DMS 273 treated with DMSO at 0.1 percent for 48 hours (cell line): ENCODE results near the gene PRKG1.
"Not testable (repeated sequence)": the region's sequence is repeated elsewhere in the genome, so short reads cannot be mapped to it uniquely, and the experiment has no call there.

Experiments used
- DNase-seq: peaks from one replicate; lab custom pipeline; 2025; lab: John Stamatoyannopoulos, UW

Gene PRKG1

DNA sequence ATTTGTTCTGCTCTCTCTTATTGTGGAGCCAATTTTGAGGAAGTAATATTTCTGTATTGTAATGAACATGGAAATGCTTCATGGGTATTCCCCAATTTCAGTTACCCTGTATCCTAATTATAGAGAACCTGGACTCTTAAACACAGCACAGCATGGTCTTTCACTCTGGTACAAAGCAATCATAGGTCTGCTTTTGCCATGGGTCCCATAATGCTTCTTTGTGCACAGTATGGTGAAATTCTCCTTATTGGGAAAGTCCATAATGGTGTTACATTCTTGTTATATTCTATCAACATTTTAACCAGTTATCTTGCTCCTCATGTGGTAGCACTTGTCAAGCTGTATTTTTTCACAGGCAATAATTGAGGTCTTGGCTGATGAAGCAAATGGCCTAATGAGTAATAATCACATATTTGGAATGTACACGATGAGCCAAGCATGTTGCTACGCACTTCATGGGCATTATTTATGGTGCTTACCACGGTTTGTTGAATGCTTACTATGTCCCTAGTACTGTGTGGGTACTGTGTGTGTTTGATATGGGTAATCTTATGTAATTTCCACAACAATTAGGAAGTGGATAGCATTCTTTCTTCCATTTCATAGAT, 42.9 kb downstream of the PRKG1 start:
- DNase-seq: no peak

DNA sequence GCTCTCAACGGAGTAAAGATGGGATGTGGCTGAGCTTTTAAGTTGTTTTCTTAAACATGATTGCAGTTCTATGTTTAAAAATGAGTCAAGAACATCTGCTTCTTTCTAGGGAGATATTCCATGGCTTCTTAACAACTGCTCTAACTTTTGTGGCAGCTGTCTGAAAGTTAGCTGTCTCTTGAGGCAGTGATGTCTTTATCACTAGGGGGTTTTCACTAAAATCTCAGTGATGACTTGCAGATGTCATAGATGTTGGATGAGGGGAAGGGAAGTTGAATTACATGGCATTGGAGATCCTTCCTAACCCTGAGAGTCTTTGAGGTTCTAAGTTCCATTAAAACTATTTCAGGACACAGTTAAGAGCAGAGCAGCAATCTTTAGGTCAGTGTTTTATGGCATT, 43.5 kb downstream of the PRKG1 start:
- DNase-seq: peak; percentile 45

DNA sequence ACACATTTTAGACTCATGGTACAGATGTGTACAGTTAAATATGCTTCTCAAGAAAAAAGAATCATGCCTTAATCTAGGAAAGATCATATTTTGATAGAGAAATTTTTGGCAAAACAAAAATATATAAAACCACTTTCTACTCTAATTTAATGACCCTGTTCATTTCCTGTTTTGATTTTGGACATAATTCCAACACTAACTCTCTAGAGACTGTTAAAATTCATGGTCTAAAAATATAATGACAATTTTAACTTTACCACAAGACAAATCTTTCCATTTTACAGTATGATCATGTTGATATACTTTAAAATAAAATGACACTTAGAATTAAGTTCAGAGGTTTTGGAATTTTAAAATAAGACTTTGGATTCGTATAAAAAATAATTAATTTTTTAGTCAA, 45.2 kb downstream of the PRKG1 start:
- no peak for DNase-seq

DNA sequence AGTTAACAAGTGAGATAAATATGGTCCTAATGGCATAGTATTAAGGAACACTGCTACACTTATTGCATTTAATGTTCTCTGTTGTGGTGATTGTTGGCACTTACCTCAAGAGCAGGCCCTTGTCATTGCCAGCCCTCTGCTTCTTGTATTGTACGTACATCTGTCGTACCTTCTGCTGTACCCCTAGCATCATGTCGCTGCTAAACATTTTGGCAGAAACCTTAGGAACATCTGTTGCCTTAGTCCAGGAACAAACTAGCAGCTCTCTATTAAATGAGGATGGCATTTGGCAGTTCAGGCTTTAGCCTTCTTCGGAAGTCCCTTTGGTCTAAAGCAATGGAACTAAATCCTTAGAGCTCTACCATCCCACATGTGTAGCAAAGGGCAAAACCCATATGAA, 47.6 kb downstream of the PRKG1 start:
- peak; percentile 93 for DNase-seq

DNA sequence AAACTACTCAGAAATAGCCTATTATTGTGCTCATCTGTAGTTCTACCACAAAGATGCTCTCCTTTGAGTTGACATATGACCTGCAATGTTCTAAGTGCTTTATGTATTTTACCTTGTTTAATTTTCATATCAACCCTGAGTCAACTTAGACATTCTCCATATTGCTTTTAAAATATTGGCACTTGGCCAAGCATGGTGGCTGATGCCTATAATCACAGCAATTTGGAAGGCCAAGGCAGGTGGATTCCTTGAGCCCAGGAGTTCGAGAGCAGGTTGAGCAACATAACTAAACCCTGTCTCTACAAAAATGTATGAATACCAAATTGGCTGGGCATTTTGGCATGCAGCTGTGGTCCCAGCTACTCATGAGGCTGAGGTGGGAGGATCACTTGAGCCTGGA, 50.6 kb downstream of the PRKG1 start:
- DNase-seq: no peak

DNA sequence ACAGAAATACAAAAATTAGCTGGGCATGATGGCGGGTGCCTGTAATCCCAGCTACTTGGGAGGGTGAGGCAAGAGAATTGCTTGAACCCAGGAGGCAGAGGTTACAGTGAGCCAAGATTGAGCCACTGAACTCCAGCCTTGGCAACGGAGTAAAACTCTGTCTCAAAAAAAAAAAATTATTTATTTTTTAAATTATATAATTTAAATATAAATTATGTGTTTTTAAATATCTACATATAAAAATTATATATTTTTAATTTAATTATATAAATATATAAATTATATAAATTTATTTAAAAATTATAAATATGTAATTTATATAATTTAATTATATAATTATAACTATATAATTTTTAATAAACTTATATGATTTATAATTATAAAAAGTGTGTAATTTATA, 51.2 kb downstream of the PRKG1 start:
- no peak for DNase-seq

DNA sequence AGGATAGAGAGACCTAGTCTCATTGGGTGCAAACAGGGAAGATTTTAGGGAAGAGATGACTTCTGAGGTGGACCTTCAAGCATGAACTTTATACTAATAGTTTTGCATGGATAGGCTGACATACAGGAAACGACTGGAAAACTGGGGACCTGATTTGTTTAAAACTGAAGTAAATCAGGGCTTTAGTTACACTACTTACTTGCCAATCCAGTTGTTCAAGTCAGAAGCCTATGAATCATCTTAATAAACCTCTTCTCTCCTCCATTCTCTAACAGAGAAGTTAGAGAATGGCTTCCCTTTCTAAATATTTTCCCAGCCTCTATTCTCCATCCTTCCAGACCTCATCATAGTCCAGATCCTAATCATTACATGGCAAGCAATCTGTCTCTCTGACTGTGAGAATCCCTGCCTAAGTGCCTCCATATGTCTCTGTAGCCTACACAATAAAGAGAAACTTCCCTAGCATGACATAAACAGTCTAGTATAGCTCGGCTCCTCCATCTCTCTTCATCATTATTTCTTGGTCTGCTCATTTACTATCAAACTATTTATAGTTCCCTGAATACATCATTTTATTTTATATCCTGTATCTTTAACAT, 55.8 kb downstream of the PRKG1 start:
- DNase-seq: peak; percentile 63

DNA sequence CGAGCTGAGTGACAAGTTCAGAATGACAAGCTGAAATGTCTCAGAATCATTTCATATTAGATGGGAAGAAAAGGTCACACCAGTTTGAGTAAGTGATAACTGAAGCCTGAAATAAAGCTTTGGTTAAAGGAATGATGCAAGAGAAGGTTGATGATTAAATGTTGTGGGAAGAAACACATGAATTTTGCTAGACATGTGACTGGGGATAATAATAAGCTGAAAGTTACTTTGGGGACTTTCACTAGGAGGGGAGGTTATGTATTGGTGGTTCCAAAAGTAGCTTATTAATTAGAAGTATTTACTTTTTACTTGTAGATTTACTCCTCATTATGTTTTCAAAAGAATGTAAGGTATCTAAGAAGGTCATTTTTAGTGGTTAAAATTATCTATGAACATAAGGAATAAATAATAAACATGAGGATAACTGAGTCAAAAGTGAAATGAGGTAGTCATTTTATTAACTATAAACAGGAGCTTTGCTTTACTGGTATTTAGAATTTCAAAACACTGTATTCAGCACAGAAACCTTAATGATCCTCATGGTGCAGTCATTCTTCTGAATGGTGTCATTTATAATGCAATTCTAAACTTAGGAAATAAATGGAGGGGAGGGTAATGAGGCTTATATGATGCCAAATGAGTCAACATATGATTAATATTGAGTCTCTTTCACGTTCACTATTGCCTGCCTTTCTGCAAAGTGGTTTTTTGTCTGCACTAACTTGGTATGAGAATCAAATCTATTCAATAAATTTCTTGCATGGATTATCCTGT, 63.7 kb downstream of the PRKG1 start:
- DNase-seq: no peak

DNA sequence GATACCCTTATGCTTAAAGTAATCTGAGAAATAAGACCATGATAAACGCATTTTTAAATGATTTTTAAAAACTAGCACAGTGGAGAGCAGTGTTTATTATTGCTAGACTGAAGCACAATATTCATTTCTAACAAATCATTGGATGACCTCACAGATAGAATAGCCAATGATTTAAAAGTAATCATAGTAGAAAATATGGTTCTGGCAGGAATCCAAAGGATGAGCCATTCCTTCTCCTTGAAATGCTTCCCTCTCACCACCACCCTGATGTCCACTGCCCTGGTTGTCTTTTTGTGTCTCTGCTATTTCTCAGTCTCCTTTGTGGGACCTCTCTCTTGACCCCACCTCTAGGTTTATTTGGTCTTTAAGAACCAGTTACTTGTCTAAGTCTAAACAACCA, 64.9 kb downstream of the PRKG1 start:
- DNase-seq: no peak

DNA sequence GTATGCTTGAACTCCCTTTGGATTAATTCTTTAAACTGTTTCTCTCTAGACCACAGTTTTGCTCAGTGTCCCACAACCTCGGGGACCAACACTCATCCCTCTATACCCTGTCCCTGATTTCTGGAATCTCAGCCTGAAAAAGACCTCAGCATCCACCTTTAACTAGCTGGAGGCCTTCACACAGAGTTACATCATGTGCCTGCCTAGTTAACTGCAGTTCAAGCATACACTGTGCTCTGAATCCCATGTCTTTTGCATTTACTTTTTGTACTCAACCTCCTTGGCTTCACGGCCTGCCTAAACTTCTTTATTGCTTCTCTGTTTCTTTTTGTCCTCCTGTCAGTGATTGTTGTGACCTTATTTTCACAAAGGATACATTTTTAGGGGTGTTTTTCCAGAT, 66.7 kb downstream of the PRKG1 start:
- DNase-seq: no peak

DNA sequence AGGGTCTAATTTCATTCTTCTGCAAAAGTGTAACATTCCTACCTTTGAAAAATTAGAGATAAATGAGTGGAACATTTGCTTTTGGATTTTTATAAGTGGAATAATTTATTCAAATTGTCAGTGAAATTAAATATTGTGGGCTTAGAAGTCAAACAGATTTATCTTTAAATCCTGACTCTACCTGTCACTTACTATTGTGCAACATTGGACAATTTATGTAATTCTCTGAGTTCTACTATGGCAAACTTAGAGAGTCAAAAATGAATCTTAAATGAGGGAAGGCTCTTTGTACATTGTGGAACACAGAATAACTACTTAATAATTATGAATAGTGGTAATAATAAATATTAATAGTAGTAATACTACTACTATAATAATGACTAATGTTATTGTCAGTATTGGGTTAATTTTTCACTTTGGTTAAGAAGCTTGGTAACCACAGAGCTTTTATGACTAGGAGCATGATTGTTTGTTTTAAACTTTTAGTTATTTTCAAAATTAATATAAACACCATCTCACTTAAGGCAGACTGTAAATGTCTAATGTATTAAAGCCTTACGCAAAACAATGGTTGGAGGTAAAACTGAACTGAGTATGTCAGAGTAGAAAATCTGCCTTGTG, 70.0 kb downstream of the PRKG1 start:
- no peak for DNase-seq

DNA sequence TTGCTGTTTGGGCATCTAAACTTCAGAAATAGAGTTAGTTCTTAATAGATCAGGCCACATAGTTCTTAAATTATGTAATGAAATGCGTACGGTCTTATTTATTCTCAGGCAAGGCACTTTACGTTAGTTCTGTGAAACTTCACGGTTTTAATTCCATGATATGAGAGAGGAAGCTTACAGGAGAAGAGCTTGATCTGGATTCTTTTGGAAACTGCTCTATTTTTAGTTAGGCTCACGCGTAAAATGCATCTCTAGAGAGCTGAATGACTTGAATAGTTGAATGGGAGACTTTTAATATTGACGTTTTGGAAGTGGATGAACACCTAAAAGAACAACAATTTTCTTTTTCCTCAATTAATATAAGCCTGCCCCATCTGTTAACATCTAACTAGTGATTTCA, 71.1 kb downstream of the PRKG1 start:
- no peak for DNase-seq

DNA sequence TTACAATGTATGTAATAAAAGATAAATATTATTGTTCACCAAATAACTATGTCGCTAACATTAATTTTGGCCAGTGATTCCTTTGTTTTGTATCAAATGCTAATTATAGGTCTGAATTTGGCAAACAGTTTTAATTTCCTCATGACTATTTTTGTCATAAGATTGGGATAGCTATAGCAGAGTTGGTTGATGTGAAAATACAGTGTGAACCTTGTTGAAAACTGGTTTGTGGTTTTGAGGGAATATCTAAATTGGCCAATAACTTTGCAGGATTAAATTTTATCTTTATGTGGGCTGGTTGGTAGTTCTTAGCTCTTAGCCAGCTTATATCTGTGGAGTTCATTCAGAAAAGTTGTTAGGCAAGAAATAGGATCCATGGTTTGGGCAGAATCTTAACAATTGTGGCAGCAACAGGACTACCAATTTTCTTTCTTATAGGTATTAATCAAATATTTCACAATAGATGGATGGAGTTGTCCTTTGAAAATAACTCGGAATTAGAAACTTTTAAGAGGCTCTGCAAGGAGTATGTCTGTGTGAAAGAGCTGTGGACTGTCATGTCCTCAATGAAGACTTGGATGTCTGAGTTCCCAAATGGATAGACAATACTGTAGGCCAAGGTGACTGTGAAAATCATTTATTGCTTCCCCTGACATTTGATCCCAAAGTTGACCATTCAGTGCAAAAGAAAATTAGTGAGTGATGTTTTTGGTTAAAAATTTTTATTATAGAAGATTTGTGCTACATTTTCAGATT, 73.5 kb downstream of the PRKG1 start:
- DNase-seq: no peak

DNA sequence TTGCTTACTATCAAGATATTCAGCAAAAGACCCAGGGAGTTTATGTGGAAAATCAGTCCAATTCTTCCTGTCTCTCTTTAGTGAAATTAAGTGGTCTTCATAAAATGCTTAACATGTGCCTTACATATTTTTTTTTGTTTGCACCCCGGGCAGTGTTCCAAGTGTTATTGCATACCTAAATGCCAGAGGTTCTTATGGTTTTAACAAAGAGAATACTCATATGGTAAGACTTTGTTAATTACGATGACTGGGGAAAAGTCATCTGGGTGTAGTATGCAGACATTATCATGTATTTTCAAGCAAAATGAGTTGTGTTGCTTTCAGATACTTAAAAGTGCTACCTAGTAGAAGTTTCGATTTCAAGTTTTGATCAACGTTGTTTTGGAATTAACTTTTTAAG, 82.6 kb downstream of the PRKG1 start:
- DNase-seq: no peak

DNA sequence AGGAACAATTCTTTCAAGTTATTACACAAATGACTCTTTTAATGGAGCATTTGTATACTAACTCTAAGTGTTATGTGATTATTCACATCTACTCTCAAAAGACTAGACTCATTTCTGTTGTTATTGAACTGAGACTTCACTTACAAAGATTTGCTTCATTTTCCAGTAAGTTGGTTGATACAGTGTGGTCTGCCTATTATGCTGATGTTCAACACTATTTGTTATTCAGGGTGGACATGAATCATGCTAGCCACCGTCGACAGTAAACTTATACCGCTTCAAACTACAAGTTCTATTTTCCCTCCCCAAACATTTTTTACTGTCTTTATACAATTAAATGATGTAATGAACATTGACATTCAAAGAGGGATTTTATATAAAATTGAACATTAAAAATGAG, 84.5 kb downstream of the PRKG1 start:
- DNase-seq: no peak

DNA sequence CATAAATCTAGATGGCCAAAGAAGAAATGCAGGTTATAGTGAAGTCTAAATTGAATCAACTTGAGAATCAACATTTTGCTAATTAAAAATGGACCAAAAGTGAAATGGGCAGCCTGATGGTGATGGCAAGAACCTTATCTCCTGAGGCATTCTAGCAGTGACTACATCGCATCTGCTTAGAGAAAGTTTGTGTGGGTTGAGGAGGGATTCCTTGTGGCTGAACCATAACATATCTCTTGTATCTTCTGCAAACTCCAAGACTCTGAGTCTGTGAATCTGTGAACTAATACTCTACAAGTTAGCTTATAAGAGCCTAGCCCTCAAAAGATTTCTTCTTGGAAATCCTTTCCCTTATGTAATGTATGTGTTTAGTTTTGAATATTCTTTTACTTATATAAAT, 85.6 kb downstream of the PRKG1 start:
- DNase-seq: no peak

DNA sequence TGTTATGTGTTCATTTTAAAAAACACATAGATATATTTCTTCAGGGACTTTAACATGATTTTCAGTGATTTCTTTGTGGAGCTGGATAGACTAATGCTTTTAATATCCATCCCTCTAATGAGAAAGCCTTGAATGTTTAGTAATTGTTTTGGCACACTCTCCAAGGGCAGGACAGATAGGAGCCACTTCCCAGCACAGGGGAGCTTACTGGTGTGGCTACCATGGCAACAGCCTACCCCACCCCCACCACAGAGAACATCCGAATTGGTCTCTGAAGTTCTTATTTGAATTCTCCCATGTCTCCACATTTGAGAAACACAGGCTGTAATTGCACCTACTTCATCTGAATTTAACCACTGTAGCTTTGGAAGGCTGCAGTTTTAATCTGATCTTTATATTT, 87.7 kb downstream of the PRKG1 start:
- DNase-seq: no peak

DNA sequence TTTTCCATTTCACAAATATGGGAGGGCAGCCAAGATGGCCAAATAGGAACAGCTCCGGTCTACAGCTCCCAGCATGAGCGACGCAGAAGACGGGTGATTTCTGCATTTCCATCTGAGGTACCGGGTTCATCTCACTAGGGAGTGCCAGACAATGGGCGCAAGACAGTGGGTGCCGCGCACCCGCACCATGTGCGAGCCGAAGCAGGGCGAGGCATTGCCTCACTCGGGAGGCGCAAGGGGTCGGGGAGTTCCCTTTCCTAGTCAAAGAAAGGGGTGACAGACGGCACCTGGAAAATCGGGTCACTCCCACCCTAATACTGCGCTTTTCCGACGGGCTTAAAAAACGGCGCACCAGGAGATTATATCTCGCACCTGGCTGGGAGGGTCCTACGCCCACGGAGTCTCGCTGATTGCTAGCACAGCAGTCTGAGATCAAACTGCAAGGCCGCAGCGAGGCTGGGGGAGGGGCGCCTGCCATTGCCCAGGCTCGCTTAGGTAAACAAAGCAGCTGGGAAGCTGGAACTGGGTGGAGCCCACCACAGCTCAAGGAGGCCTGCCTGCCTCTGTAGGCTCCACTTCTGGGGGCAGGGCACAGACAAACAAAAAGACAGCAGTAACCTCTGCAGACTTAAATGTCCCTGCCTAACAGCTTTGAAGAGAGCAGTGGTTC, 89.2 kb downstream of the PRKG1 start:
- DNase-seq: not testable (repeated sequence)

DNA sequence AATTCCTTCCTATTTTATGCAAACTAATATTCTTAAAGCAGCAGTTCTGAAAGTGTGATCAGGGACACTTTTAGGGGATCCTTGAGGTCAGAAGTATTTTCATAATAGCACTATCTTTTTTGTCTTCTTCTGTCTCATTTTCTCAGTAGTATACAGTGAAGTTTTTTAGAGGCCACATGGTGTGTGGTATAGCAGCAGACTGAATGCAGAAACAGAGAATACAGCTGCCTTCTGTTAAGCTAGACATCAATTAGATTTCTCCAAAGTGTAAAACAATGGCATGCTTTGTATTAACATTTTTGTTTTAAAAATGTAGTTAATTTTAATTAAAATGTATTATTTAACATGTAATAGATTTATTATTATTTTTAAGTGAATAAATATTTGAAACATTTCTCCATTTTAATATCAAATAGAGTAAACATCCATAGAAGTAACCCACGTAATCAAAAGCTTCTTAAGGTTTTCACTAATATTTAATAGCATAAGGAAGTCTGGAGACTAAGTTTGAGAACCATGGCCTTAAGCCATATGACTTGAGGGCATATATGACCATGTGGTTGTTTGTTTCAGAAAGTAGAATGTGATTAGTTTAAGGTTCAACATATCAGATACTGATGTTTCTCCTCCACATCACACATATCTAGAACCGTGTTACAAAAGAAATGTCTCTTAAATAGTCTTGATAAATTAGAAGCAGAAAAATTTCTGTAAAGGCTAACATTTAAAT, 94.0 kb downstream of the PRKG1 start:
- no peak for DNase-seq

DNA sequence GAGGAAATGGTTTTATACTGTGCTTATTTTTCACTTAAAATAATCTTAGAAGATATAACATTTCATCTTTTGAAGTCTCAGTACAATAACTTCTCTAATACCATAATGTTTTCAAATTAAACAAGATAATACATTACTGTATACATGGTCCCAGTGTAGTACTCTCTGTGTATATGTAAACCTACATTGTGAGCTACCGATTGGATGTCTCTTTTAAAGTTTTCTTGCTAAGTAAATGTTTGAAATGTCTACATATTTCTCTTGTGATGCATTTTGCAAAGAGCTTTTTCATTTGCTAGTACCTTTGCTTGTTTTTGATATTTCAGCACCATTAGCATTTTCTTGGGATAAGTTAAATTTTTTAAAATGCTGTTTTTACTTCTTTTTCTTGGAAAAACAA, 94.8 kb downstream of the PRKG1 start:
- DNase-seq: no peak
